HEK293 (cell line): ENCODE measurements around the gene RAB11FIP5.

Experiments
- KLF1 ChIP-seq: fragments of 450-650 bp; formaldehyde crosslinking; IDR thresholded peaks from 2 replicates; pipeline ENCODE4 v1.5.1; 2016; ENCODE audit warnings: missing biosample characterization, missing genetic modification characterization
- YY1 ChIP-seq: fragments of 450-650 bp; formaldehyde crosslinking; IDR thresholded peaks from 2 replicates; pipeline ENCODE4 v1.5.1; 2018; ENCODE audit warnings: missing biosample characterization, missing genetic modification characterization
- ZBTB7A ChIP-seq: fragments of 450-650 bp; formaldehyde crosslinking; IDR thresholded peaks from 2 replicates; pipeline ENCODE4 v1.5.1; 2016; ENCODE audit warnings: low read depth, missing biosample characterization, missing genetic modification characterization
- ZNF133 ChIP-seq: fragments of 450-650 bp; formaldehyde crosslinking; IDR thresholded peaks from 2 replicates; pipeline ENCODE4 v1.5.1; 2016; ENCODE audit warnings: missing biosample characterization, missing genetic modification characterization
- ZNF48 ChIP-seq: fragments of 450-650 bp; formaldehyde crosslinking; IDR thresholded peaks from 2 replicates; pipeline ENCODE4 v1.5.1; 2016; ENCODE audit warnings: missing biosample characterization, missing genetic modification characterization
- ZNF621 ChIP-seq: fragments of 450-650 bp; formaldehyde crosslinking; IDR thresholded peaks from 2 replicates; pipeline ENCODE4 v1.5.1; 2017; ENCODE audit warnings: missing biosample characterization, missing genetic modification characterization
- ZSCAN23 ChIP-seq: fragments of 450-650 bp; formaldehyde crosslinking; IDR thresholded peaks from 2 replicates; pipeline ENCODE4 v1.5.1; 2016; ENCODE audit warnings: missing biosample characterization, missing genetic modification characterization
- TF ChIP-seq, protein P1 (sequence below): fragments of 450-650 bp; formaldehyde crosslinking; IDR thresholded peaks from 2 replicates; pipeline ENCODE4 v1.5.1; 2016; ENCODE audit warnings: missing biosample characterization, missing genetic modification characterization
- TF ChIP-seq, protein P2 (sequence below): fragments of 450-650 bp; formaldehyde crosslinking; conservative IDR thresholded peaks from 2 replicates; pipeline ENCODE4 v1.5.1; 2016; ENCODE audit warnings: low read depth, missing biosample characterization, missing genetic modification characterization
- TF ChIP-seq, protein P3 (sequence below): fragments of 450-650 bp; formaldehyde crosslinking; IDR thresholded peaks from 2 replicates; pipeline ENCODE4 v1.5.1; 2016; ENCODE audit warnings: missing biosample characterization, missing genetic modification characterization
- TF ChIP-seq, protein P4 (sequence below): fragments of 450-650 bp; formaldehyde crosslinking; IDR thresholded peaks from 2 replicates; pipeline ENCODE4 v1.5.1; 2016; ENCODE audit warnings: missing biosample characterization, missing genetic modification characterization
- TF ChIP-seq, protein P5 (sequence below): fragments of 450-650 bp; formaldehyde crosslinking; IDR thresholded peaks from 2 replicates; pipeline ENCODE4 v1.5.1; 2016; ENCODE audit warnings: missing biosample characterization, missing genetic modification characterization
- TF ChIP-seq, protein P6 (sequence below): fragments of 450-650 bp; formaldehyde crosslinking; conservative IDR thresholded peaks from 2 replicates; pipeline ENCODE4 v1.5.1; 2016; ENCODE audit warnings: low read depth, missing biosample characterization, missing genetic modification characterization
- TF ChIP-seq, protein P7 (sequence below): fragments of 450-650 bp; formaldehyde crosslinking; IDR thresholded peaks from 2 replicates; pipeline ENCODE4 v1.5.0; 2017; ENCODE audit warnings: missing biosample characterization, missing genetic modification characterization, borderline replicate concordance

DNA sequence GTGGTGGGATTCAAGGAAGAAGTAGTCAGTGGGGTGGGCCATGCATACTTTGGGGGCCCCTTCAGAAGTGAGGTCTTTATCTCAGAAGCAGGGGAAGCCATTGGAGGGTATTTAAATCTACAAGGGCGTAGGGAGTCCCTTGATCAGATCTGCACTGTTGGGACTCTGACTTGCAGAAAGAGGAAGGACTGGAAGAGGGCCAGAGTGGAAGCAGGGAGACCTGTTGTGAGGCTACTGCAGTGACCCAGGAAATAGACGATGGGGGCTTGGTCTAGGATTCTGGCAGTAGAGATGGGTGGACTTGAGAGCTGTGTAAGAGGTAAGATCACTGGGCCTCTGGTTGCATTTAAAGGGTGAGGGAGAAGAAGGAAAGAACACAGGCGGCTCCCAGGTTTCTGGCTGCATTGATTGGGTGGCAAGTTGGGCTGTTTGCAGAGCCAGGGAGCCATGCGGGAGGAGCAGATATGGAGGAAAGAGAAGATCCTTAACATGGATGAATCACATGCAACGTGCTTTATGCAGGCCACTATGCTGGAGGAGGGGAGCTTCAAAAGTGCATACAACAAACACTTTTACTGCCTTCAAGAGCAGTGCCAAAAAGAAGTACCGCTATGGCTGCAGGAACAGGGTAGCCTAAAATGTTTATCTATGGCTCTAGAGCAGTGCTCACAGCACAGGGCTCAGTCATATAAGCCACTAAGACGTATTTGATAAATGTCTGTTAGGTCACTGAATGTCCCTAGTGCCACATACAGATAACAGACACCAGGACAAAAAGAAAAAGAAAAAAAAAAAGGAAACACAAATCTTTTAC lies 43.5 kb downstream of the RAB11FIP5 start:
- TF ChIP-seq, protein P1, sequence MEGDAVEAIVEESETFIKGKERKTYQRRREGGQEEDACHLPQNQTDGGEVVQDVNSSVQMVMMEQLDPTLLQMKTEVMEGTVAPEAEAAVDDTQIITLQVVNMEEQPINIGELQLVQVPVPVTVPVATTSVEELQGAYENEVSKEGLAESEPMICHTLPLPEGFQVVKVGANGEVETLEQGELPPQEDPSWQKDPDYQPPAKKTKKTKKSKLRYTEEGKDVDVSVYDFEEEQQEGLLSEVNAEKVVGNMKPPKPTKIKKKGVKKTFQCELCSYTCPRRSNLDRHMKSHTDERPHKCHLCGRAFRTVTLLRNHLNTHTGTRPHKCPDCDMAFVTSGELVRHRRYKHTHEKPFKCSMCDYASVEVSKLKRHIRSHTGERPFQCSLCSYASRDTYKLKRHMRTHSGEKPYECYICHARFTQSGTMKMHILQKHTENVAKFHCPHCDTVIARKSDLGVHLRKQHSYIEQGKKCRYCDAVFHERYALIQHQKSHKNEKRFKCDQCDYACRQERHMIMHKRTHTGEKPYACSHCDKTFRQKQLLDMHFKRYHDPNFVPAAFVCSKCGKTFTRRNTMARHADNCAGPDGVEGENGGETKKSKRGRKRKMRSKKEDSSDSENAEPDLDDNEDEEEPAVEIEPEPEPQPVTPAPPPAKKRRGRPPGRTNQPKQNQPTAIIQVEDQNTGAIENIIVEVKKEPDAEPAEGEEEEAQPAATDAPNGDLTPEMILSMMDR, result no peak
- no peak for TF ChIP-seq YY1
- TF ChIP-seq ZNF48 (tag by site-specific recombination), result no peak
- TF ChIP-seq ZSCAN23 (tag by site-specific recombination), result no peak
- TF ChIP-seq, protein P2, sequence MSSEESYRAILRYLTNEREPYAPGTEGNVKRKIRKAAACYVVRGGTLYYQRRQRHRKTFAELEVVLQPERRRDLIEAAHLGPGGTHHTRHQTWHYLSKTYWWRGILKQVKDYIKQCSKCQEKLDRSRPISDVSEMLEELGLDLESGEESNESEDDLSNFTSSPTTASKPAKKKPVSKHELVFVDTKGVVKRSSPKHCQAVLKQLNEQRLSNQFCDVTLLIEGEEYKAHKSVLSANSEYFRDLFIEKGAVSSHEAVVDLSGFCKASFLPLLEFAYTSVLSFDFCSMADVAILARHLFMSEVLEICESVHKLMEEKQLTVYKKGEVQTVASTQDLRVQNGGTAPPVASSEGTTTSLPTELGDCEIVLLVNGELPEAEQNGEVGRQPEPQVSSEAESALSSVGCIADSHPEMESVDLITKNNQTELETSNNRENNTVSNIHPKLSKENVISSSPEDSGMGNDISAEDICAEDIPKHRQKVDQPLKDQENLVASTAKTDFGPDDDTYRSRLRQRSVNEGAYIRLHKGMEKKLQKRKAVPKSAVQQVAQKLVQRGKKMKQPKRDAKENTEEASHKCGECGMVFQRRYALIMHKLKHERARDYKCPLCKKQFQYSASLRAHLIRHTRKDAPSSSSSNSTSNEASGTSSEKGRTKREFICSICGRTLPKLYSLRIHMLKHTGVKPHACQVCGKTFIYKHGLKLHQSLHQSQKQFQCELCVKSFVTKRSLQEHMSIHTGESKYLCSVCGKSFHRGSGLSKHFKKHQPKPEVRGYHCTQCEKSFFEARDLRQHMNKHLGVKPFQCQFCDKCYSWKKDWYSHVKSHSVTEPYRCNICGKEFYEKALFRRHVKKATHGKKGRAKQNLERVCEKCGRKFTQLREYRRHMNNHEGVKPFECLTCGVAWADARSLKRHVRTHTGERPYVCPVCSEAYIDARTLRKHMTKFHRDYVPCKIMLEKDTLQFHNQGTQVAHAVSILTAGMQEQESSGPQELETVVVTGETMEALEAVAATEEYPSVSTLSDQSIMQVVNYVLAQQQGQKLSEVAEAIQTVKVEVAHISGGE (tag by site-specific recombination), result no peak
- TF ChIP-seq, protein P3, sequence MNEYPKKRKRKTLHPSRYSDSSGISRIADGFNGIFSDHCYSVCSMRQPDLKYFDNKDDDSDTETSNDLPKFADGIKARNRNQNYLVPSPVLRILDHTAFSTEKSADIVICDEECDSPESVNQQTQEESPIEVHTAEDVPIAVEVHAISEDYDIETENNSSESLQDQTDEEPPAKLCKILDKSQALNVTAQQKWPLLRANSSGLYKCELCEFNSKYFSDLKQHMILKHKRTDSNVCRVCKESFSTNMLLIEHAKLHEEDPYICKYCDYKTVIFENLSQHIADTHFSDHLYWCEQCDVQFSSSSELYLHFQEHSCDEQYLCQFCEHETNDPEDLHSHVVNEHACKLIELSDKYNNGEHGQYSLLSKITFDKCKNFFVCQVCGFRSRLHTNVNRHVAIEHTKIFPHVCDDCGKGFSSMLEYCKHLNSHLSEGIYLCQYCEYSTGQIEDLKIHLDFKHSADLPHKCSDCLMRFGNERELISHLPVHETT (tag by site-specific recombination), result no peak
- TF ChIP-seq, protein P4, sequence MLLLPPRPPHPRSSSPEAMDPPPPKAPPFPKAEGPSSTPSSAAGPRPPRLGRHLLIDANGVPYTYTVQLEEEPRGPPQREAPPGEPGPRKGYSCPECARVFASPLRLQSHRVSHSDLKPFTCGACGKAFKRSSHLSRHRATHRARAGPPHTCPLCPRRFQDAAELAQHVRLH (tag by site-specific recombination), result no peak
- TF ChIP-seq ZBTB7A (tag by site-specific recombination), result no peak
- no peak for TF ChIP-seq ZNF133 (tag by site-specific recombination)
- no peak for TF ChIP-seq ZNF621 (tag by site-specific recombination)
- TF ChIP-seq, protein P5, sequence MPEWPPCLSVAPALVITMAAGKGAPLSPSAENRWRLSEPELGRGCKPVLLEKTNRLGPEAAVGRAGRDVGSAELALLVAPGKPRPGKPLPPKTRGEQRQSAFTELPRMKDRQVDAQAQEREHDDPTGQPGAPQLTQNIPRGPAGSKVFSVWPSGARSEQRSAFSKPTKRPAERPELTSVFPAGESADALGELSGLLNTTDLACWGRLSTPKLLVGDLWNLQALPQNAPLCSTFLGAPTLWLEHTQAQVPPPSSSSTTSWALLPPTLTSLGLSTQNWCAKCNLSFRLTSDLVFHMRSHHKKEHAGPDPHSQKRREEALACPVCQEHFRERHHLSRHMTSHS (tag by site-specific recombination), result no peak
- TF ChIP-seq KLF1 (tag by site-specific recombination), result no peak
- TF ChIP-seq, protein P6, sequence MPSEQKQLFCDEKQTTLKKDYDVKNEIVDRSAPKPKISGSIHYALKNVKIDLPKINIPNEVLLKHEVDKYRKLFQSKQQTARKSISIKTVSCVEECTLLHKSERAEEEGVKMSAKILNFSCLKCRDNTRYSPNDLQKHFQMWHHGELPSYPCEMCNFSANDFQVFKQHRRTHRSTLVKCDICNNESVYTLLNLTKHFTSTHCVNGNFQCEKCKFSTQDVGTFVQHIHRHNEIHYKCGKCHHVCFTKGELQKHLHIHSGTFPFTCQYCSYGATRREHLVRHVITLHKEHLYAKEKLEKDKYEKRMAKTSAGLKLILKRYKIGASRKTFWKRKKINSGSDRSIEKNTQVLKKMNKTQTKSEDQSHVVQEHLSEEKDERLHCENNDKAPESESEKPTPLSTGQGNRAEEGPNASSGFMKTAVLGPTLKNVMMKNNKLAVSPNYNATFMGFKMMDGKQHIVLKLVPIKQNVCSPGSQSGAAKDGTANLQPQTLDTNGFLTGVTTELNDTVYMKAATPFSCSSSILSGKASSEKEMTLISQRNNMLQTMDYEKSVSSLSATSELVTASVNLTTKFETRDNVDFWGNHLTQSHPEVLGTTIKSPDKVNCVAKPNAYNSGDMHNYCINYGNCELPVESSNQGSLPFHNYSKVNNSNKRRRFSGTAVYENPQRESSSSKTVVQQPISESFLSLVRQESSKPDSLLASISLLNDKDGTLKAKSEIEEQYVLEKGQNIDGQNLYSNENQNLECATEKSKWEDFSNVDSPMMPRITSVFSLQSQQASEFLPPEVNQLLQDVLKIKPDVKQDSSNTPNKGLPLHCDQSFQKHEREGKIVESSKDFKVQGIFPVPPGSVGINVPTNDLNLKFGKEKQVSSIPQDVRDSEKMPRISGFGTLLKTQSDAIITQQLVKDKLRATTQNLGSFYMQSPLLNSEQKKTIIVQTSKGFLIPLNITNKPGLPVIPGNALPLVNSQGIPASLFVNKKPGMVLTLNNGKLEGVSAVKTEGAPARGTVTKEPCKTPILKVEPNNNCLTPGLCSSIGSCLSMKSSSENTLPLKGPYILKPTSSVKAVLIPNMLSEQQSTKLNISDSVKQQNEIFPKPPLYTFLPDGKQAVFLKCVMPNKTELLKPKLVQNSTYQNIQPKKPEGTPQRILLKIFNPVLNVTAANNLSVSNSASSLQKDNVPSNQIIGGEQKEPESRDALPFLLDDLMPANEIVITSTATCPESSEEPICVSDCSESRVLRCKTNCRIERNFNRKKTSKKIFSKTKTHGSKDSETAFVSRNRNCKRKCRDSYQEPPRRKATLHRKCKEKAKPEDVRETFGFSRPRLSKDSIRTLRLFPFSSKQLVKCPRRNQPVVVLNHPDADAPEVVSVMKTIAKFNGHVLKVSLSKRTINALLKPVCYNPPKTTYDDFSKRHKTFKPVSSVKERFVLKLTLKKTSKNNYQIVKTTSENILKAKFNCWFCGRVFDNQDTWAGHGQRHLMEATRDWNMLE, result no peak
- TF ChIP-seq, protein P7, sequence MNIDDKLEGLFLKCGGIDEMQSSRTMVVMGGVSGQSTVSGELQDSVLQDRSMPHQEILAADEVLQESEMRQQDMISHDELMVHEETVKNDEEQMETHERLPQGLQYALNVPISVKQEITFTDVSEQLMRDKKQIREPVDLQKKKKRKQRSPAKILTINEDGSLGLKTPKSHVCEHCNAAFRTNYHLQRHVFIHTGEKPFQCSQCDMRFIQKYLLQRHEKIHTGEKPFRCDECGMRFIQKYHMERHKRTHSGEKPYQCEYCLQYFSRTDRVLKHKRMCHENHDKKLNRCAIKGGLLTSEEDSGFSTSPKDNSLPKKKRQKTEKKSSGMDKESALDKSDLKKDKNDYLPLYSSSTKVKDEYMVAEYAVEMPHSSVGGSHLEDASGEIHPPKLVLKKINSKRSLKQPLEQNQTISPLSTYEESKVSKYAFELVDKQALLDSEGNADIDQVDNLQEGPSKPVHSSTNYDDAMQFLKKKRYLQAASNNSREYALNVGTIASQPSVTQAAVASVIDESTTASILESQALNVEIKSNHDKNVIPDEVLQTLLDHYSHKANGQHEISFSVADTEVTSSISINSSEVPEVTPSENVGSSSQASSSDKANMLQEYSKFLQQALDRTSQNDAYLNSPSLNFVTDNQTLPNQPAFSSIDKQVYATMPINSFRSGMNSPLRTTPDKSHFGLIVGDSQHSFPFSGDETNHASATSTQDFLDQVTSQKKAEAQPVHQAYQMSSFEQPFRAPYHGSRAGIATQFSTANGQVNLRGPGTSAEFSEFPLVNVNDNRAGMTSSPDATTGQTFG (tag by site-specific recombination), result no peak
